ENCODE measurements around the gene PCNX1. TPM values are rescaled to one million over a fixed set of nuclear protein-coding genes. Genes with fewer than 3 reads are reported as not detected.

Gene PCNX1
- total and polyA plus RNA-seq, 12 donors = 11.3 to 196 (median 106) TPM

GRCh38 chr14:71056168-71056567, 148.9 kb downstream of the PCNX1 start:
- Histone ChIP-seq H3K36me3 (replicated peaks in 1 of 2) (peaks cover 0 to 70% of the 10 kb centered on the region in 2 donors), H3K4me1 (replicated peaks in 1 of 2) (no peaks in the 10 kb centered on the region), H3K27me3 (no peaks in the 10 kb centered on the region), H3K9me3 (replicated peaks in 1 of 3) (no peaks in the 10 kb centered on the region), H3K27ac (no peak overlapping the region), H3K4me3 (no peak overlapping the region)
- TF ChIP-seq POLR2A (IDR thresholded peaks at IDR 0.05) = no peak
- TF ChIP-seq, protein P1, sequence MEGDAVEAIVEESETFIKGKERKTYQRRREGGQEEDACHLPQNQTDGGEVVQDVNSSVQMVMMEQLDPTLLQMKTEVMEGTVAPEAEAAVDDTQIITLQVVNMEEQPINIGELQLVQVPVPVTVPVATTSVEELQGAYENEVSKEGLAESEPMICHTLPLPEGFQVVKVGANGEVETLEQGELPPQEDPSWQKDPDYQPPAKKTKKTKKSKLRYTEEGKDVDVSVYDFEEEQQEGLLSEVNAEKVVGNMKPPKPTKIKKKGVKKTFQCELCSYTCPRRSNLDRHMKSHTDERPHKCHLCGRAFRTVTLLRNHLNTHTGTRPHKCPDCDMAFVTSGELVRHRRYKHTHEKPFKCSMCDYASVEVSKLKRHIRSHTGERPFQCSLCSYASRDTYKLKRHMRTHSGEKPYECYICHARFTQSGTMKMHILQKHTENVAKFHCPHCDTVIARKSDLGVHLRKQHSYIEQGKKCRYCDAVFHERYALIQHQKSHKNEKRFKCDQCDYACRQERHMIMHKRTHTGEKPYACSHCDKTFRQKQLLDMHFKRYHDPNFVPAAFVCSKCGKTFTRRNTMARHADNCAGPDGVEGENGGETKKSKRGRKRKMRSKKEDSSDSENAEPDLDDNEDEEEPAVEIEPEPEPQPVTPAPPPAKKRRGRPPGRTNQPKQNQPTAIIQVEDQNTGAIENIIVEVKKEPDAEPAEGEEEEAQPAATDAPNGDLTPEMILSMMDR (IDR thresholded peaks at IDR 0.05) = no peak
- whole genome bisulfite sequencing, 4 donors = 94 to 100% (median 96%) methylated on average over 1 of the region's 1 CpG
- intact Hi-C loops (cut with DNase I) = no loop called here
- DNase-seq = no peak

DNA sequence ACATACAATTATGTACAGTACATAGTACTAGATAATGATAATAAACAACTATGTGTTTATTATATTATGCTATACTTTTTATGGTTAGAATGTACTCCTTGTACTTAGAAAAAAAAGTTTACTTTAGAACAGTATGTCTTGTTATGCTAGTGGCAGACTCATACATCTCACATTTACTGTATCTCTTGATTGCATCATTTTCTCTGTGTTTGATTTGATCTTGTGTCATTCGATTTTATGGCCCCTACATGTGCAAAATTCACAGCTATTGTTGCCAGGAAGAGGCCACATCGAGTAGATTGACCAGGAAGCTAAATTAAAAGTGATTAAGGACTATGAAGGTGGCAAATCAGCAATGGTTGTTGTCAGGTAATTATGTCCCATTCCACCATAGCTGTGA, 153.0 kb downstream of the PCNX1 start:
- DNase-seq = no peak
- Histone ChIP-seq H3K4me3 (no peak overlapping the region), H3K36me3 (replicated peaks in 1 of 2) (peaks cover 0 to 53% of the 10 kb centered on the region in 2 donors), H3K27ac (no peak overlapping the region), H3K9me3 (replicated peaks in 1 of 3) (no peaks in the 10 kb centered on the region), H3K27me3 (no peaks in the 10 kb centered on the region), H3K4me1 (replicated peaks in 1 of 2) (no peaks in the 10 kb centered on the region)
- 85 to 94% (median 86%) methylated on average over 2 of the region's 2 CpGs for WGBS, 4 donors
- intact Hi-C loops (cut with DNase I) = no loop called here
- no peak for TF ChIP-seq POLR2A (IDR thresholded peaks at IDR 0.05)
- TF ChIP-seq, protein P1 (IDR thresholded peaks at IDR 0.05) = no peak

GRCh38 chr14:71060825-71061455, 153.7 kb downstream of the PCNX1 start:
- intact Hi-C loops (cut with DNase I) = no loop called here
- WGBS, 4 donors = 90 to 93% (median 91%) methylated on average over 2 of the region's 2 CpGs
- H3K9me3 ChIP-seq (replicated peaks in 1 of 3) = no peaks in the 10 kb centered on the region
- no peak overlapping the region for H3K27ac ChIP-seq
- DNase-seq = no peak
- H3K4me3 ChIP-seq = no peak overlapping the region
- no peaks in the 10 kb centered on the region for H3K27me3 ChIP-seq
- TF ChIP-seq, protein P1 (IDR thresholded peaks at IDR 0.05) = no peak
- no peak for TF ChIP-seq POLR2A (IDR thresholded peaks at IDR 0.05)
- peaks cover 0 to 53% of the 10 kb centered on the region in 2 donors for H3K36me3 ChIP-seq (replicated peaks in 1 of 2)
- H3K4me1 ChIP-seq (replicated peaks in 1 of 2) = no peaks in the 10 kb centered on the region

- Histone ChIP-seq H3K4me3 (no peak overlapping the region), H3K36me3 (replicated peaks in 1 of 2) (peaks cover 0 to 49% of the 10 kb centered on the region in 2 donors), H3K4me1 (replicated peaks in 1 of 2) (no peaks in the 10 kb centered on the region), H3K27me3 (no peaks in the 10 kb centered on the region), H3K27ac (no peak overlapping the region), H3K9me3 (replicated peaks in 1 of 3) (no peaks in the 10 kb centered on the region)
- DNase-seq = no peak
- 90 to 100% (median 97%) methylated on average over 1 of the region's 1 CpG for WGBS, 4 donors
- TF ChIP-seq POLR2A (IDR thresholded peaks at IDR 0.05) = no peak
- TF ChIP-seq, protein P1 (IDR thresholded peaks at IDR 0.05) = no peak
- intact Hi-C loops (cut with DNase I) = no loop called here
Observed at GRCh38 chr14:71061458-71061857, 154.2 kb downstream of the PCNX1 start.

Data from adrenal gland (tissue), 12 donors.